Measurements from ENCODE around the gene MEGF11.

MEGF11 gene

GRCh38 chr15:65987100-65987499 is 266.4 kb downstream of the MEGF11 start:
- ChIA-PET CTCF (no interaction called here), POLR2A (no interaction called here)
- no peak for TF ChIP-seq ZNF384 (IDR thresholded peaks at IDR 0.05)
- TF ChIP-seq HDGF (IDR thresholded peaks at IDR 0.05; ENCODE audit: borderline replicate concordance) = no peak
- TF ChIP-seq CTBP1 (IDR thresholded peaks at IDR 0.05; ENCODE audit: borderline replicate concordance) = no peak
- no peak for TF ChIP-seq ELF4 (IDR thresholded peaks at IDR 0.05)
- TF ChIP-seq SUZ12 (IDR thresholded peaks at IDR 0.05) = no peak
- TF ChIP-seq FOXA1 (IDR thresholded peaks at IDR 0.05) = no peak
- no peak for TF ChIP-seq NFRKB (IDR thresholded peaks at IDR 0.05)
- no peak for TF ChIP-seq BHLHE40 (IDR thresholded peaks at IDR 0.05; ENCODE audit: borderline replicate concordance)

GRCh38 chr15:65986416-65986815 is 267.1 kb downstream of the MEGF11 start:
- no peak for TF ChIP-seq SP1 (IDR thresholded peaks at IDR 0.05)
- no peak for TF ChIP-seq FOXA1 (IDR thresholded peaks at IDR 0.05)
- TF ChIP-seq TARDBP (IDR thresholded peaks at IDR 0.05) = no peak
- no peak for TF ChIP-seq NFRKB (IDR thresholded peaks at IDR 0.05)
- TF ChIP-seq LEF1 (IDR thresholded peaks at IDR 0.05; ENCODE audit: borderline replicate concordance) = no peak
- TF ChIP-seq HDGF (IDR thresholded peaks at IDR 0.05; ENCODE audit: borderline replicate concordance) = no peak
- TF ChIP-seq ZNF384 (IDR thresholded peaks at IDR 0.05) = no peak
- TF ChIP-seq FOXK2 (IDR thresholded peaks at IDR 0.05) = no peak
- TF ChIP-seq SUZ12 (IDR thresholded peaks at IDR 0.05) = no peak
- no peak for TF ChIP-seq FOXM1 (IDR thresholded peaks at IDR 0.05; ENCODE audit: borderline replicate concordance)
- TF ChIP-seq L3MBTL2 (conservative IDR thresholded peaks at IDR 0.05) = no peak
- TF ChIP-seq ARNT (IDR thresholded peaks at IDR 0.05) = no peak
- TF ChIP-seq PKNOX1 (IDR thresholded peaks at IDR 0.05) = no peak
- TF ChIP-seq CTBP1 (IDR thresholded peaks at IDR 0.05; ENCODE audit: borderline replicate concordance) = no peak
- no peak for TF ChIP-seq BHLHE40 (IDR thresholded peaks at IDR 0.05; ENCODE audit: borderline replicate concordance)
- no peak for TF ChIP-seq ELF4 (IDR thresholded peaks at IDR 0.05)
- DNase-seq (ENCODE audit: extremely low spot score) = no peak
- CTCF ChIA-PET = interaction anchor here (0.7 kb wide), 1 partner anchor 12 kb away, joined by 3 read pairs; no protein-coding TSS in a partner anchor
- POLR2A ChIA-PET = no interaction called here

More at GRCh38 chr15:65987100-65987499, 266.4 kb downstream of the MEGF11 start:
- DNase-seq (ENCODE audit: extremely low spot score) = no peak

- POLR2A ChIA-PET = no interaction called here
- CTCF ChIA-PET = no interaction called here
- TF ChIP-seq SP1 (IDR thresholded peaks at IDR 0.05) (no peak), L3MBTL2 (conservative IDR thresholded peaks at IDR 0.05) (no peak), LEF1 (IDR thresholded peaks at IDR 0.05; ENCODE audit: borderline replicate concordance) (no peak), SUZ12 (IDR thresholded peaks at IDR 0.05) (no peak), FOXK2 (IDR thresholded peaks at IDR 0.05) (no peak), NFRKB (IDR thresholded peaks at IDR 0.05) (no peak), BHLHE40 (IDR thresholded peaks at IDR 0.05; ENCODE audit: borderline replicate concordance) (no peak), ELF4 (IDR thresholded peaks at IDR 0.05) (no peak), FOXA1 (IDR thresholded peaks at IDR 0.05) (no peak), ARNT (IDR thresholded peaks at IDR 0.05) (no peak), FOXM1 (IDR thresholded peaks at IDR 0.05; ENCODE audit: borderline replicate concordance) (no peak)
- DNase-seq (ENCODE audit: extremely low spot score) = no peak
Measured at GRCh38 chr15:65985387-65985786, 268.2 kb downstream of the MEGF11 start.

GRCh38 chr15:65982627-65983322 is 270.8 kb downstream of the MEGF11 start:
- CTCF ChIA-PET = interaction anchor here (0.7 kb wide), 1 partner anchor 387 kb away, joined by 3 read pairs; no protein-coding TSS in a partner anchor
- no peak for DNase-seq (ENCODE audit: extremely low spot score)
- POLR2A ChIA-PET = no interaction called here
- TF ChIP-seq SP1 (IDR thresholded peaks at IDR 0.05) (no peak), LEF1 (IDR thresholded peaks at IDR 0.05; ENCODE audit: borderline replicate concordance) (no peak), BHLHE40 (IDR thresholded peaks at IDR 0.05; ENCODE audit: borderline replicate concordance) (no peak), CTBP1 (IDR thresholded peaks at IDR 0.05; ENCODE audit: borderline replicate concordance) (no peak), NFRKB (IDR thresholded peaks at IDR 0.05) (no peak)

GRCh38 chr15:65981837-65982626 is 271.5 kb downstream of the MEGF11 start:
- peak; percentile 55 for DNase-seq (ENCODE audit: extremely low spot score)
- no peak for TF ChIP-seq PKNOX1 (IDR thresholded peaks at IDR 0.05)
- TF ChIP-seq SUZ12 (IDR thresholded peaks at IDR 0.05) = no peak
- TF ChIP-seq HDGF (IDR thresholded peaks at IDR 0.05; ENCODE audit: borderline replicate concordance) = no peak
- no peak for TF ChIP-seq ELF4 (IDR thresholded peaks at IDR 0.05)
- TF ChIP-seq ARNT (IDR thresholded peaks at IDR 0.05) = no peak
- TF ChIP-seq ZNF384 (IDR thresholded peaks at IDR 0.05) = no peak
- TF ChIP-seq CTBP1 (IDR thresholded peaks at IDR 0.05; ENCODE audit: borderline replicate concordance) = no peak
- TF ChIP-seq FOXA1 (IDR thresholded peaks at IDR 0.05) = no peak
- no peak for TF ChIP-seq NFRKB (IDR thresholded peaks at IDR 0.05)
- TF ChIP-seq SP1 (IDR thresholded peaks at IDR 0.05) = no peak
- no peak for TF ChIP-seq L3MBTL2 (conservative IDR thresholded peaks at IDR 0.05)
- no peak for TF ChIP-seq TARDBP (IDR thresholded peaks at IDR 0.05)
- TF ChIP-seq FOXK2 (IDR thresholded peaks at IDR 0.05) = no peak
- no peak for TF ChIP-seq LEF1 (IDR thresholded peaks at IDR 0.05; ENCODE audit: borderline replicate concordance)
- no peak for TF ChIP-seq BHLHE40 (IDR thresholded peaks at IDR 0.05; ENCODE audit: borderline replicate concordance)
- no peak for TF ChIP-seq FOXM1 (IDR thresholded peaks at IDR 0.05; ENCODE audit: borderline replicate concordance)
- ChIA-PET POLR2A (no interaction called here), CTCF (interaction anchor here (0.7 to 1.0 kb wide), 3 partner anchors 15 to 386 kb away, joined by 3 to 4 read pairs (median 3); no protein-coding TSS in a partner anchor)
